H1 (cell line): ENCODE measurements around the gene NONO. TPM values are rescaled to one million over a fixed set of nuclear protein-coding genes. Genes with fewer than 3 reads are reported as not detected.
"Not testable (repeated sequence)": the region's sequence is repeated elsewhere in the genome, so short reads cannot be mapped to it uniquely, and the experiment has no call there.

Experiments used
- CTCF ChIA-PET: fragments of 300-600 bp; sonication (Branson Sonifier 250); formaldehyde crosslinking; loops from one replicate; lab custom pipeline; 2021; ENCODE audit not compliant: partially characterized antibody; lab: Charles Lee
- POLR2A ChIA-PET: fragments of 300-600 bp; sonication (Branson Sonifier 250); formaldehyde crosslinking; loops from one replicate; lab custom pipeline; 2021; ENCODE audit warnings: inconsistent platforms; ENCODE audit not compliant: partially characterized antibody; lab: Charles Lee
- DNase-seq, 2 experiments: peaks; one replicate each; pipeline versions ENCODE4 v3.0.0 to v3.0.0-alpha.2; 2010 to 2022; ENCODE audit warnings: low spot score in 2 of 2, low read depth in 1 of 2, mixed read lengths in 1 of 2
- FAIRE-seq: peaks from 2 replicates; lab custom pipeline; 2011; peaks lifted over from hg19 to GRCh38; lab: Jason Lieb, UNC
- H2AFZ ChIP-seq: 2 replicates; pipeline ENCODE4 v1.8.1; 2012; ENCODE audit warnings: low read length, inconsistent platforms
- H2AK5ac ChIP-seq: 2 replicates; pipeline ENCODE4 v1.6.1; 2013; ENCODE audit warnings: low read depth, low read length
- H2BK120ac ChIP-seq: replicated peaks from 2 replicates; pipeline ENCODE3; 2013; ENCODE audit warnings: low read depth, low read length, inconsistent platforms
- H2BK12ac ChIP-seq: 2 replicates; pipeline ENCODE4 v1.6.1; 2013; ENCODE audit warnings: low read depth, low read length
- H2BK15ac ChIP-seq: 2 replicates; pipeline ENCODE4 v1.6.1; 2013; ENCODE audit warnings: low read length
- H2BK20ac ChIP-seq: 2 replicates; pipeline ENCODE4 v1.6.1; 2013; ENCODE audit warnings: low read length
- H2BK5ac ChIP-seq: 2 replicates; pipeline ENCODE4 v1.6.1; 2013; ENCODE audit warnings: low read depth, low read length
- H3K14ac ChIP-seq: 2 replicates; pipeline ENCODE4 v1.6.1; 2013; ENCODE audit warnings: inconsistent platforms; ENCODE audit not compliant: insufficient read length
- H3K18ac ChIP-seq: 2 replicates; pipeline ENCODE4 v1.6.1; 2013; ENCODE audit warnings: low read length; ENCODE audit errors: extremely low read depth
- H3K23ac ChIP-seq: 2 replicates; pipeline ENCODE4 v1.6.1; 2013; ENCODE audit warnings: inconsistent platforms; ENCODE audit not compliant: insufficient read length
- H3K23me2 ChIP-seq: 2 replicates; pipeline ENCODE4 v1.6.1; 2013; ENCODE audit warnings: low read depth, low read length
- H3K27ac ChIP-seq: 2 replicates; pipeline ENCODE4 v1.6.1; 2011; ENCODE audit warnings: low read depth, low read length, inconsistent platforms
- H3K27me3 ChIP-seq, 4 experiments: replicated peaks in 1 of 4; 1 replicate in 1 of 4; 2 replicates in 3 of 4; pipeline versions ENCODE4 v1.6.1 to v1.8.1; 2011 to 2013; ENCODE audit warnings: low read length in 3 of 4, mild to moderate bottlenecking in 3 of 4, inconsistent platforms in 2 of 4, mixed read lengths in 2 of 4, moderate library complexity in 1 of 4; ENCODE audit not compliant: control insufficient read depth in 3 of 4, insufficient read depth in 3 of 4; ENCODE audit errors: extremely low read depth in 1 of 4
- H3K36me3 ChIP-seq, 4 experiments: 2 replicates each; pipeline versions ENCODE4 v1.6.1 to v1.8.1; 2011 to 2013; ENCODE audit warnings: mild to moderate bottlenecking in 4 of 4, low read length in 3 of 4, moderate library complexity in 2 of 4, control low read depth in 1 of 4, inconsistent platforms in 1 of 4; ENCODE audit not compliant: insufficient read depth in 4 of 4, control insufficient read depth in 2 of 4
- H3K4ac ChIP-seq: replicated peaks from 2 replicates; pipeline ENCODE3; 2013; ENCODE audit warnings: low read length, low read depth, mixed read lengths, inconsistent platforms; ENCODE audit not compliant: insufficient read length
- H3K4me1 ChIP-seq, 4 experiments: replicated peaks in 1 of 4; 1 replicate in 1 of 4; 2 replicates in 3 of 4; pipeline versions ENCODE4 v1.6.1 to v1.8.1; 2011 to 2013; ENCODE audit warnings: low read length in 3 of 4, inconsistent platforms in 2 of 4, mixed read lengths in 1 of 4; ENCODE audit not compliant: insufficient read depth in 4 of 4, control insufficient read depth in 3 of 4
- H3K4me2 ChIP-seq, 2 experiments: 2 replicates each; pipeline versions ENCODE4 v1.6.1 to v1.8.1; 2011 to 2013; ENCODE audit warnings: low read depth in 2 of 2, low read length in 2 of 2, control low read depth in 1 of 2, inconsistent platforms in 1 of 2, mild to moderate bottlenecking in 1 of 2; ENCODE audit not compliant: insufficient read depth in 1 of 2
- H3K4me3 ChIP-seq, 4 experiments: fragments of 200-600, 300-600 bp in 1 of 4; sonication (generic), shearing (Covaris generic), sonication (Bioruptor Twin) in 1 of 4; 2 replicates each; pipeline versions ENCODE4 v1.5.1 to v1.8.1; 2011 to 2016; ENCODE audit warnings: low read length in 4 of 4, low read depth in 3 of 4, control low read depth in 2 of 4, inconsistent platforms in 2 of 4, mild to moderate bottlenecking in 2 of 4, mixed read lengths in 1 of 4, moderate library complexity in 1 of 4; ENCODE audit not compliant: insufficient read depth in 2 of 4; ENCODE audit errors: extremely low read depth in 1 of 4
- H3K56ac ChIP-seq: replicated peaks from 2 replicates; pipeline ENCODE3; 2013; ENCODE audit warnings: low read depth, mild to moderate bottlenecking, mixed read lengths, low read length, inconsistent platforms; ENCODE audit not compliant: insufficient read length
- H3K79me1 ChIP-seq: 2 replicates; pipeline ENCODE4 v1.6.1; 2013; ENCODE audit warnings: low read depth, low read length, control low read depth
- H3K79me2 ChIP-seq, 2 experiments: 2 replicates each; pipeline versions ENCODE4 v1.6.1 to v1.8.1; 2012 to 2013; ENCODE audit warnings: low read length in 2 of 2, mild to moderate bottlenecking in 2 of 2, inconsistent platforms in 1 of 2; ENCODE audit not compliant: insufficient read depth in 2 of 2, control insufficient read depth in 1 of 2
- H3K9ac ChIP-seq, 4 experiments: replicated peaks in 1 of 4; 1 replicate in 1 of 4; 2 replicates in 3 of 4; pipeline versions ENCODE4 v1.6.1 to v1.8.1; 2011 to 2013; ENCODE audit warnings: low read depth in 3 of 4, low read length in 3 of 4, control low read depth in 2 of 4, mild to moderate bottlenecking in 2 of 4, moderate library complexity in 2 of 4, inconsistent platforms in 1 of 4; ENCODE audit errors: extremely low read depth in 1 of 4
- H3K9me3 ChIP-seq, 2 experiments: 2 replicates each; pipeline versions ENCODE4 v1.6.1 to v1.8.1; 2012 to 2013; ENCODE audit warnings: mild to moderate bottlenecking in 2 of 2, moderate library complexity in 2 of 2, control low read depth in 1 of 2, inconsistent platforms in 1 of 2, low read depth in 1 of 2, low read length in 1 of 2, mixed read lengths in 1 of 2; ENCODE audit not compliant: insufficient read depth in 2 of 2
- H4K20me1 ChIP-seq, 2 experiments: replicated peaks in 1 of 2; 2 replicates each; pipeline versions ENCODE3 to v1.8.1; 2011 to 2013; ENCODE audit warnings: inconsistent platforms in 2 of 2, low read length in 2 of 2, mild to moderate bottlenecking in 1 of 2; ENCODE audit not compliant: insufficient read depth in 2 of 2, control insufficient read depth in 1 of 2
- H4K5ac ChIP-seq: 2 replicates; pipeline ENCODE4 v1.6.1; 2013; ENCODE audit warnings: low read length, low read depth, mixed read lengths, inconsistent platforms; ENCODE audit not compliant: insufficient read length
- H4K8ac ChIP-seq: 2 replicates; pipeline ENCODE4 v1.8.0; 2013; ENCODE audit warnings: mild to moderate bottlenecking, moderate library complexity, low read length, inconsistent platforms; ENCODE audit not compliant: insufficient read depth; ENCODE audit errors: extremely low read depth
- H4K91ac ChIP-seq: replicated peaks from 2 replicates; pipeline ENCODE3; 2013; ENCODE audit warnings: low read length, mixed read lengths, inconsistent platforms; ENCODE audit not compliant: insufficient read length
- CTCF ChIP-seq, 3 experiments: IDR thresholded peaks; 1 replicate in 2 of 3; 2 replicates in 1 of 3; pipeline versions ENCODE4 v1.5.1 to v1.6.1; 2011; ENCODE audit warnings: low read length in 3 of 3, mild to moderate bottlenecking in 3 of 3, inconsistent platforms in 2 of 3, low read depth in 1 of 3, moderate library complexity in 1 of 3; ENCODE audit not compliant: insufficient read depth in 1 of 3; ENCODE audit errors: control extremely low read depth in 1 of 3
- WGBS, 2 experiments: shearing (Covaris generic) in 1 of 2; methylation state at CpG; one replicate each; pipeline versions ENCODE4 v1.1.6 to v1.1.7; 2013 to 2015; ENCODE audit warnings: low lambda C conversion rate in 2 of 2, mixed read lengths in 2 of 2, inconsistent platforms in 1 of 2, low coverage in 1 of 2, missing lambda C conversion rate in 1 of 2; ENCODE audit not compliant: insufficient replicate concordance in 2 of 2, insufficient coverage in 1 of 2, insufficient read length in 1 of 2; ENCODE audit errors: extremely low coverage in 1 of 2, missing lambda C conversion rate in 1 of 2; 5-methylcytosine and 5-hydroxymethylcytosine counted together
- polyA plus RNA-seq, 7 experiments: library from polyadenylated mRNA; depleted of rRNA in 3 of 7; stranded (reverse) in 5 of 7; unstranded in 2 of 7; fragments of >200 nt in 5 of 7; fragments of 200-250 nt in 2 of 7; gene quantifications; 1 replicate in 5 of 7; 2 replicates in 1 of 7; 4 replicates in 1 of 7; pipeline versions ENCODE4 v1.2.1 to v1.2.3, GENCODE V29; 2011 to 2013; ENCODE audit warnings: missing spikeins in 2 of 7, mixed read lengths in 2 of 7
- total RNA-seq: library from RNA; stranded (reverse); fragmentation: NEBNext Ultra II Directional; extraction: Animal tissue kit (Norgen Biotek cat#: 25700); gene quantifications from 2 replicates; pipeline ENCODE4 v1.2.1, GENCODE V29; 2021

The NONO gene
- total and polyA plus RNA-seq, 2 of the 8 experiments (the other 6 are each of a cell fraction or from before 2014, with no cell fraction given) = 641 to 728 TPM

GRCh38 chrX:71281300-71281699 is 2.1 kb upstream of the NONO start:
- DNase-seq, H2AK5ac ChIP-seq, H2BK15ac ChIP-seq, H2BK20ac ChIP-seq, H3K9me3 ChIP-seq, H3K23me2 ChIP-seq, H3K4me1 ChIP-seq, H3K56ac ChIP-seq, H2AFZ ChIP-seq, H3K4me2 ChIP-seq, H3K4me3 ChIP-seq, H3K27ac ChIP-seq, H4K5ac ChIP-seq, H3K79me1 ChIP-seq, H2BK120ac ChIP-seq, H3K18ac ChIP-seq, H3K23ac ChIP-seq, H3K14ac ChIP-seq, H4K8ac ChIP-seq, H2BK12ac ChIP-seq, H3K9ac ChIP-seq, H3K27me3 ChIP-seq, H4K91ac ChIP-seq, H2BK5ac ChIP-seq, H3K4ac ChIP-seq, FAIRE-seq, H4K20me1 ChIP-seq: not testable (repeated sequence)
- 100% methylated on average over 8 of the region's 11 CpGs; no CpG with 5 or more reads in 1 of the 2 experiments for WGBS, 2 experiments
- ChIA-PET CTCF (interaction anchor here (1.1 kb wide), 1 partner anchor 54 kb away, joined by 3 read pairs; no protein-coding TSS in a partner anchor), POLR2A (interaction anchor here (0.6 to 1.1 kb wide), 3 partner anchors 28 to 645 kb away, joined by 3 to 5 read pairs (median 3); partner anchors contain the start of genes TAF1 and ZMYM3)
- TF ChIP-seq CTCF (IDR thresholded peaks at IDR 0.05; ENCODE audit: control extremely low read depth in 1 of 3, insufficient read depth in 1 of 3, low read depth in 1 of 3, low read length in 3 of 3) = peak in 1 of 3 experiments; percentile 1; a peak in 1 of 4 replicates
- Histone ChIP-seq H3K79me2 (peaks cover 17 to 28% of the 10 kb centered on the region in 2 experiments), H3K36me3 (peaks cover 0 to 21% (median 0%) of the 10 kb centered on the region in 4 experiments; a peak in 1 of 8 replicates)
